Measurements from ENCODE around the gene PKP1. TPM values are rescaled to one million over a fixed set of nuclear protein-coding genes. Genes with fewer than 3 reads are reported as not detected.

Gene PKP1
- total RNA-seq, 6 experiments from 2014 or later, result not detected

DNA sequence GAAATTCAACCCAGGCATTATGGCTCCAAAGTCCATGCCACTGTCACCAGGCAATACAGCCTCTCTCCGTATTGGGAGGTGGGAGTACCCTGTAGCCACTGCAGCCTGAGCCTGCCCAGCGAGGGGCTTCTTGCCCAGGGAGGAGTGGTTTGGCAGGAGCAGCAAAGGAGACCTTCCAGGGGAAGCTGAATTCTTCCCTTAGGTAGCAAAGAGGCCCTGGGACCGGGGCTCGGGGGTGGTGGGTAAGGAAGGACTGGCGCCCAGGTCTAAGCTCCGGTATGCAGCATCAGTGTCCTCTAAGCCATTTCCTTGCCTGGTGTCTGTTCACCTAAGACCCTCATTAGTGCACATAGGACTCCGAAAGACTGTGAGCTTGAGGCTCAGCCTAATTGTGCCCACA is 77.2 kb downstream of the PKP1 start:
- TF ChIP-seq, protein P1, sequence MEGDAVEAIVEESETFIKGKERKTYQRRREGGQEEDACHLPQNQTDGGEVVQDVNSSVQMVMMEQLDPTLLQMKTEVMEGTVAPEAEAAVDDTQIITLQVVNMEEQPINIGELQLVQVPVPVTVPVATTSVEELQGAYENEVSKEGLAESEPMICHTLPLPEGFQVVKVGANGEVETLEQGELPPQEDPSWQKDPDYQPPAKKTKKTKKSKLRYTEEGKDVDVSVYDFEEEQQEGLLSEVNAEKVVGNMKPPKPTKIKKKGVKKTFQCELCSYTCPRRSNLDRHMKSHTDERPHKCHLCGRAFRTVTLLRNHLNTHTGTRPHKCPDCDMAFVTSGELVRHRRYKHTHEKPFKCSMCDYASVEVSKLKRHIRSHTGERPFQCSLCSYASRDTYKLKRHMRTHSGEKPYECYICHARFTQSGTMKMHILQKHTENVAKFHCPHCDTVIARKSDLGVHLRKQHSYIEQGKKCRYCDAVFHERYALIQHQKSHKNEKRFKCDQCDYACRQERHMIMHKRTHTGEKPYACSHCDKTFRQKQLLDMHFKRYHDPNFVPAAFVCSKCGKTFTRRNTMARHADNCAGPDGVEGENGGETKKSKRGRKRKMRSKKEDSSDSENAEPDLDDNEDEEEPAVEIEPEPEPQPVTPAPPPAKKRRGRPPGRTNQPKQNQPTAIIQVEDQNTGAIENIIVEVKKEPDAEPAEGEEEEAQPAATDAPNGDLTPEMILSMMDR (IDR thresholded peaks at IDR 0.05), result no peak
- H3K36me3 Mint-ChIP-seq (ENCODE audit: low read depth), result no peaks in the 10 kb centered on the region
- DNase-seq, result no peak
- H3K9me3 Mint-ChIP-seq, result no peaks in the 10 kb centered on the region
- peaks cover 38% of the 10 kb centered on the region for H3K27me3 Mint-ChIP-seq (ENCODE audit: insufficient read depth)
- no peak overlapping the region for H3K27ac Mint-ChIP-seq
- no peak overlapping the region for H3K4me3 Mint-ChIP-seq
- H3K4me1 Mint-ChIP-seq (ENCODE audit: low read depth), result no peaks in the 10 kb centered on the region

DNA sequence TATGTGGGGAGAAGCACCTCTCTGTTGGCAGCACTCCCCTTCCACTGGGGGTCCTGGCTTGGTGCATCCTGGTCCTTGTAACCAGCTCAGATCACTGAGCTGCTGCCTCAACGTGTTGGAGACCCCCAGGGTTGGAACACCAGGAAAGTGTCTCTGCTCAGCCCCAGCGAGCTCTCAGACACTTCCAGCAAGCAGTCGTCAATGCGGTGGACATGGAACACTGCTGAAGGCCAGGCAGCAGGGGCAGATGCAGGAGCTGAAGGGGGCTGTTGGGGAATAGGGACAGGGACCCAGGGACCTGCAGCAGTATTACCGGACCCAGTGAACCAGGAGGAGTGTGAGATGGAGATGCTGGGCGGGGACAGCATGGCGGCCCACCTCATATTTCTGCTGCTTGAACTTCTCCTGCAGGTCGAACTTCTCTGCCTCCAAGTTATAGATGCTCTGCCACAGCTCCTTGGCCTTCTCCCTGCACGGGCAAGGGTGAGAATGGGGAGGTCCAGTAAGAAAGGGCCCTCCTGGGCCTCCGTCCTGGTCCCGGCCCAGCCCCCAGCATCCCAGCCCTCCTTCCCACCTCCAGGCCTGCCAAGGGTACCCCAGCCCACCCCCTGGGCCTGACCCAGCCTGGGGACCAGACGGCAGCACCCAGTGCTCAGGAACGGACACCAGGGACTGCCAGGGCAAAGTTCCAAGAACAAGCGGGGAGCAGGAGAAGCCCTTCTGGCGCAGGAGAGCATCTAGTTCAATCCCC is 77.8 kb downstream of the PKP1 start:
- TF ChIP-seq, protein P1 (IDR thresholded peaks at IDR 0.05), result no peak
- DNase-seq, result no peak
- Mint-ChIP-seq H3K27ac (no peak overlapping the region), H3K9me3 (no peaks in the 10 kb centered on the region), H3K4me3 (no peak overlapping the region), H3K27me3 (ENCODE audit: insufficient read depth) (peaks cover 39% of the 10 kb centered on the region), H3K36me3 (ENCODE audit: low read depth) (no peaks in the 10 kb centered on the region), H3K4me1 (ENCODE audit: low read depth) (no peaks in the 10 kb centered on the region)

DNA sequence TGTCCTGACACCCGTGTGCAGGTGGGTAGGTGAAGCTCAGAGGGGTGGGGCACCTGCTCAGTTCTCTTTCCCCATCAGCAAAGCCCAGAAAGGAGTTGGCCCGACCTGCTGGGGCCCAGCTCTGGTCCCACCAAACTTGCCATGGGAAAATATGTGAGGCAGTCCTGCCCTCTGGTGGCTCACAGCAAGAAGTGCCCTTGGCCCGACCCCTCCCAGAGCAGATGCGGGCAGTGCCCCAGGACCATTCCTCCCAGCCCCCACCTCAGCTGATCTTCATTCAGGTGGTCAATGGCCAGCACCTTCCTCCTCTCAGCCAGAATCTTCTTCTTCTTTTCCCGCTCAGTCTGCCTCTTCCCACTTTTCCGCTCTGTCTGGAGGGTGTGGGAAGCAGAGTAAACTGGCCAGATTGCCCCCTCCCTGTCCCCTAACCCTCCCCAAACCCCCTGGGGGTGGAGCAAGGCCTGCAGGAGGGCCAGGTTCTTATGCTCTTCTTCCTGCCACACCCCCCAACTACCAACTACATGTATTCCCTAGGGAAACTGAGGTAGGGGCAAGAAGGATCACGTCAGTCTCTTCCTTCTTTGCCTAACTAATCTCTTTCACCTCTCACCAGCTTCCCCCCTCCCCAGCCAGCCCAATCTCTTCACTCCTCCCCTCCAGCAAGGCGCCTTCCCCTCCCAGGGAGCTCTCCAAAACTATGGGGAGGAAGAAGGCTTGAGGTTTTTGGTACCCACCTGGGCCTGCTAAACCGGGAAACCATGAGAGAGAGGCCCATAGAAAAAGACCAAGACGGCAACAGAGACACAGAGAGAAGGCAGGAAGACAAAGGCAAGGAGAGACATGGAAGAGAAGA is 78.6 kb downstream of the PKP1 start:
- Mint-ChIP-seq H3K4me3 (no peak overlapping the region), H3K27me3 (ENCODE audit: insufficient read depth) (peaks cover 43% of the 10 kb centered on the region), H3K4me1 (ENCODE audit: low read depth) (no peaks in the 10 kb centered on the region), H3K36me3 (ENCODE audit: low read depth) (no peaks in the 10 kb centered on the region), H3K27ac (no peak overlapping the region), H3K9me3 (no peaks in the 10 kb centered on the region)
- TF ChIP-seq, protein P1 (IDR thresholded peaks at IDR 0.05), result peak; percentile 93
- peak; percentile 27 for DNase-seq

DNA sequence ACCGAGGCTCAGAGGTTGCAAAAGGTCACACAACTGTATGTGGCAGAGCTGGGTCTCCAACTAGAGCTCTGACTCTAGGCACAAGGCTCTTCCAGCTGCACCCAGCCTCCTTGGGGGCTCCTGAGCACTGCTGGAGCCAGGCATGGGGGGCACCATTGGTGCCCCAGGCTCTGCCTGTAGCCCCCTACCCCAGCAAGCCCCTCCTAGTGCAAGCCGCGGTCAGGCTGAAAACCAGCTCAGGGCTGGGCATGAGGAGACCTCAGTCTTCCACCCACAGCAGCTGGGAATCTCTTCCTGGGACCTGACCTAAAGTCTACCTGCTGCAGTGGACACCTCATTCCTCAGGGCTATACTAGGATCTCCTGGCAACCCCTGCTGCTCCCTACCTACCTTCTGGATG is 79.6 kb downstream of the PKP1 start:
- DNase-seq, result no peak
- Mint-ChIP-seq H3K27me3 (ENCODE audit: insufficient read depth) (peaks cover 53% of the 10 kb centered on the region), H3K27ac (no peak overlapping the region), H3K4me1 (ENCODE audit: low read depth) (no peaks in the 10 kb centered on the region), H3K36me3 (ENCODE audit: low read depth) (no peaks in the 10 kb centered on the region), H3K9me3 (no peaks in the 10 kb centered on the region), H3K4me3 (no peak overlapping the region)
- TF ChIP-seq, protein P1 (IDR thresholded peaks at IDR 0.05), result no peak

DNA sequence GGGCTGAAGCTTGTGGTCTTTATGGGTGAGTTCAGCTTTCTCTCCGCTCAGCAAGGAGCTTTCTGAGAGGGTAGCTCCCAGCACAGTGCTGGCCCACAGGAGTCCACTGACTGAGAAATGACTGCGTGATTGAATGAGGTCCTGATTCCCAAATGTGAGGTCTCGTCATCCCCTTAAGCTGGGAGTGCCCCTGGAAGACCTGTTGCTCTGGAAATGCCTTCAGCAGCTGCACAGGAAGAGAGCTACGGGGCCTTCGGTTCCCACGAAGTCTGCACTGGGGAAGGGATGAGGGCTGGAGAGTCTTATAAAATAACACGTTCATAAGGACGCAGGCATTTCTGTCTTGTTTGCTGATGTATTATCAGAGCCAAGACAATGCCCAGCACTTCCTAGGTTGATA is 80.2 kb downstream of the PKP1 start:
- TF ChIP-seq, protein P1 (IDR thresholded peaks at IDR 0.05), result no peak
- no peaks in the 10 kb centered on the region for H3K4me1 Mint-ChIP-seq (ENCODE audit: low read depth)
- H3K27ac Mint-ChIP-seq, result no peak overlapping the region
- no peaks in the 10 kb centered on the region for H3K36me3 Mint-ChIP-seq (ENCODE audit: low read depth)
- H3K4me3 Mint-ChIP-seq, result no peak overlapping the region
- H3K9me3 Mint-ChIP-seq, result no peaks in the 10 kb centered on the region
- DNase-seq, result no peak
- peaks cover 53% of the 10 kb centered on the region for H3K27me3 Mint-ChIP-seq (ENCODE audit: insufficient read depth)

All from HFFc6 (cell line).